PC-3 (cell line): ENCODE measurements around the gene ELOVL5. TPM values are rescaled to one million over a fixed set of nuclear protein-coding genes. Genes with fewer than 3 reads are reported as not detected.

ENCODE experiments used
- ATAC-seq: fragments of 200-7000 bp; cut with Tn5 transposase; 2 replicates; pipeline ENCODE4 v1.9.1; 2020; ENCODE audit warnings: mild to moderate bottlenecking, moderate library complexity
- BruUV-seq: library from RNA; stranded (reverse); fragments of 400-500 nt; replicated peaks from 2 replicates; lab custom pipeline; 2021; lab: Mats Ljungman, UMichigan
- CTCF ChIA-PET: fragments of 300-600 bp; sonication (Branson Sonifier 250); formaldehyde crosslinking; loops from one replicate; lab custom pipeline; 2022; ENCODE audit warnings: antibody characterized with exemption; lab: Charles Lee
- POLR2A ChIA-PET: fragments of 300-600 bp; sonication (Branson Sonifier 250); formaldehyde crosslinking; loops from one replicate; lab custom pipeline; 2022; ENCODE audit warnings: antibody characterized with exemption; ENCODE audit not compliant: unreplicated experiment; lab: Charles Lee
- DNase-seq: peaks from one replicate; pipeline ENCODE4 v3.0.0-alpha.2; 2015
- H2AFZ ChIP-seq: fragments of 300-600 bp; sonication (generic); 2 replicates; pipeline ENCODE4 v1.6.0; 2016; ENCODE audit warnings: antibody characterized with exemption, low read length
- H3F3A ChIP-seq: fragments of 300-600 bp; sonication (generic); one replicate; pipeline ENCODE4 v1.6.0; 2017; ENCODE audit warnings: antibody characterized with exemption, low read length, control low read depth, mild to moderate bottlenecking; ENCODE audit not compliant: unreplicated experiment
- H3K27ac ChIP-seq: fragments of 300-600 bp; sonication (generic); 2 replicates; pipeline ENCODE4 v1.5.1; 2016; ENCODE audit warnings: mild to moderate bottlenecking, low read length
- H3K27me3 ChIP-seq: fragments of 300-600 bp; sonication (generic); 2 replicates; pipeline ENCODE4 v1.6.1; 2016; ENCODE audit warnings: low read length, mixed read lengths
- H3K36me3 ChIP-seq: fragments of 300-600 bp; sonication (generic); 2 replicates; pipeline ENCODE4 v1.6.1; 2016; ENCODE audit warnings: low read depth, mixed run types, low read length, mixed read lengths
- H3K4me1 ChIP-seq: fragments of 300-600 bp; sonication (generic); 2 replicates; pipeline ENCODE4 v1.5.1; 2016; ENCODE audit warnings: low read length; ENCODE audit not compliant: insufficient read depth
- H3K4me2 ChIP-seq: fragments of 300-600 bp; sonication (generic); 2 replicates; pipeline ENCODE4 v1.6.0; 2016; ENCODE audit warnings: low read length
- H3K4me3 ChIP-seq: fragments of 300-600 bp; sonication (generic); 2 replicates; pipeline ENCODE4 v1.5.1; 2016; ENCODE audit warnings: mild to moderate bottlenecking, low read length, mixed read lengths
- H3K79me2 ChIP-seq: fragments of 300-600 bp; sonication (generic); 2 replicates; pipeline ENCODE4 v1.6.1; 2017; ENCODE audit warnings: low read length, mixed read lengths
- H3K9ac ChIP-seq: fragments of 300-600 bp; sonication (generic); 2 replicates; pipeline ENCODE4 v1.6.0; 2016; ENCODE audit warnings: mild to moderate bottlenecking, low read length
- H3K9me2 ChIP-seq: fragments of 300-600 bp; sonication (generic); replicated peaks from 2 replicates; pipeline ENCODE4 v1.6.1; 2016; ENCODE audit warnings: mixed run types, low read length, mixed read lengths
- H3K9me3 ChIP-seq: fragments of 300-600 bp; sonication (generic); 2 replicates; pipeline ENCODE4 v1.6.1; 2016; ENCODE audit warnings: low read length, mixed read lengths
- H4K20me1 ChIP-seq: fragments of 300-600 bp; sonication (generic); 2 replicates; pipeline ENCODE4 v1.6.1; 2016; ENCODE audit warnings: low read length, mixed read lengths
- CTCF ChIP-seq: fragments of 300-600 bp; sonication (generic); conservative IDR thresholded peaks from 2 replicates; pipeline ENCODE4 v1.5.1; 2017; ENCODE audit warnings: antibody characterized with exemption, low read depth, mild to moderate bottlenecking, low read length
- EZH2 ChIP-seq: fragments of 300-600 bp; sonication (generic); IDR thresholded peaks from one replicate; pipeline ENCODE4 v1.6.1; 2017; ENCODE audit warnings: antibody characterized with exemption, mild to moderate bottlenecking, low read length; ENCODE audit not compliant: unreplicated experiment
- EZH2phosphoT487 ChIP-seq: fragments of 300-600 bp; sonication (generic); IDR thresholded peaks from 2 replicates; pipeline ENCODE4 v1.6.1; 2018; ENCODE audit warnings: mild to moderate bottlenecking, antibody characterized with exemption, low read length, borderline replicate concordance
- intact Hi-C: fragments of 100-400 bp; cut with micrococcal nuclease; formaldehyde crosslinking; loops from 2 replicates; pipeline ENCODE4 v1.9.0; 2023
- total RNA-seq: library from RNA; depleted of rRNA; stranded (reverse); fragments of >200 nt; gene quantifications from 2 replicates; pipeline ENCODE4 v1.2.3, GENCODE V29; 2014

ELOVL5 gene
- total RNA-seq, 1 experiment from 2014 or later, result 62.7 TPM

- no peak for TF ChIP-seq EZH2
- no peak for TF ChIP-seq CTCF
- no peak for TF ChIP-seq EZH2phosphoT487
- H3K79me2 ChIP-seq, result no peaks in the 10 kb centered on the region
- POLR2A ChIA-PET, result no interaction called here
- no peak overlapping the region for H2AFZ ChIP-seq
- no peaks in the 10 kb centered on the region for H3F3A ChIP-seq
- no peaks in the 10 kb centered on the region for H3K9me3 ChIP-seq
- BruUV-seq, result no TSS peak
- intact Hi-C loops, result no loop called here
- no peaks in the 10 kb centered on the region for H3K9me2 ChIP-seq
- no peak for ATAC-seq
- no peaks in the 10 kb centered on the region for H3K36me3 ChIP-seq
- no peaks in the 10 kb centered on the region for H3K27me3 ChIP-seq
- H3K9ac ChIP-seq, result no peak overlapping the region
- no peak overlapping the region for H3K4me2 ChIP-seq
- CTCF ChIA-PET, result no interaction called here
- H3K4me1 ChIP-seq, result no peaks in the 10 kb centered on the region
- DNase-seq, result no peak
- no peak overlapping the region for H3K27ac ChIP-seq
- no peak overlapping the region for H3K4me3 ChIP-seq
- H4K20me1 ChIP-seq, result no peaks in the 10 kb centered on the region
These were observed 117.8 kb downstream of the ELOVL5 start for GRCh38 chr6:53230775-53231467.

GRCh38 chr6:53227847-53228246 lies 120.9 kb downstream of the ELOVL5 start:
- Histone ChIP-seq H3K9ac (no peak overlapping the region), H3K4me1 (no peaks in the 10 kb centered on the region), H3K27ac (no peak overlapping the region), H3K79me2 (no peaks in the 10 kb centered on the region), H3K9me3 (no peaks in the 10 kb centered on the region), H3K9me2 (no peaks in the 10 kb centered on the region), H3K36me3 (no peaks in the 10 kb centered on the region), H3K4me2 (no peak overlapping the region), H3F3A (no peaks in the 10 kb centered on the region), H3K4me3 (no peak overlapping the region), H3K27me3 (no peaks in the 10 kb centered on the region), H2AFZ (no peak overlapping the region), H4K20me1 (no peaks in the 10 kb centered on the region)
- BruUV-seq, result no TSS peak
- intact Hi-C loops, result no loop called here
- ChIA-PET CTCF (no interaction called here), POLR2A (no interaction called here)
- TF ChIP-seq CTCF (no peak), EZH2phosphoT487 (no peak), EZH2 (no peak)
- ATAC-seq, result no peak
- no peak for DNase-seq

GRCh38 chr6:53220605-53221004 lies 128.1 kb downstream of the ELOVL5 start:
- no peak for TF ChIP-seq CTCF
- no peak for TF ChIP-seq EZH2
- no peak for TF ChIP-seq EZH2phosphoT487
- Histone ChIP-seq H3K4me2 (no peak overlapping the region), H3K4me1 (no peaks in the 10 kb centered on the region), H3K9me3 (no peaks in the 10 kb centered on the region), H3K9me2 (no peaks in the 10 kb centered on the region), H2AFZ (no peak overlapping the region), H3F3A (no peaks in the 10 kb centered on the region), H4K20me1 (no peaks in the 10 kb centered on the region), H3K27ac (no peak overlapping the region), H3K4me3 (no peak overlapping the region), H3K79me2 (no peaks in the 10 kb centered on the region), H3K9ac (no peak overlapping the region), H3K27me3 (no peaks in the 10 kb centered on the region), H3K36me3 (no peaks in the 10 kb centered on the region)
- CTCF ChIA-PET, result no interaction called here
- no peak for DNase-seq
- POLR2A ChIA-PET, result no interaction called here
- no peak for ATAC-seq
- BruUV-seq, result no TSS peak
- intact Hi-C loops, result no loop called here
